ENCODE results near the gene SPP1.

The SPP1 gene

GRCh38 chr4:88005946-88006345, 30.4 kb downstream of the SPP1 start:
- DNase-seq (ENCODE audit: low spot score), result no peak
- in situ Hi-C loops (cut with MboI; ENCODE audit: low sequenced_read_pairs, unreplicated experiment), result no loop called here

DNA sequence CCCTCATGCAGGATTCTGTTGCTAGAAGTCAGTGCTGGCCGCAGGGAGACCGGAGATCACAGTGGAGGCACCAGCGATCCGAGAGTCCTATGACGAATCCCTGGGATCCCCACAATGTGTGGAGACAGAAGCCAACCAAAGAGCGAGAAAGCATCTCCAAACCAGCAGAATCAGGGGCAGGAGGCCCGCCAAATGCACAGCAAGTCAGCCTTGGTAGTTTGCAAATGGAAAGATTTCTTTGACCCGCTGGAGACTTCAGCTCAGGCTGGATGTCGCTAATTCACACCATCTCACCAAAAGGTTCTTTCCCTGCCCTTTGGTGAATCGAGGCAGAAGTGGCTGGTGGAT, 31.4 kb downstream of the SPP1 start:
- TF ChIP-seq, protein P1, sequence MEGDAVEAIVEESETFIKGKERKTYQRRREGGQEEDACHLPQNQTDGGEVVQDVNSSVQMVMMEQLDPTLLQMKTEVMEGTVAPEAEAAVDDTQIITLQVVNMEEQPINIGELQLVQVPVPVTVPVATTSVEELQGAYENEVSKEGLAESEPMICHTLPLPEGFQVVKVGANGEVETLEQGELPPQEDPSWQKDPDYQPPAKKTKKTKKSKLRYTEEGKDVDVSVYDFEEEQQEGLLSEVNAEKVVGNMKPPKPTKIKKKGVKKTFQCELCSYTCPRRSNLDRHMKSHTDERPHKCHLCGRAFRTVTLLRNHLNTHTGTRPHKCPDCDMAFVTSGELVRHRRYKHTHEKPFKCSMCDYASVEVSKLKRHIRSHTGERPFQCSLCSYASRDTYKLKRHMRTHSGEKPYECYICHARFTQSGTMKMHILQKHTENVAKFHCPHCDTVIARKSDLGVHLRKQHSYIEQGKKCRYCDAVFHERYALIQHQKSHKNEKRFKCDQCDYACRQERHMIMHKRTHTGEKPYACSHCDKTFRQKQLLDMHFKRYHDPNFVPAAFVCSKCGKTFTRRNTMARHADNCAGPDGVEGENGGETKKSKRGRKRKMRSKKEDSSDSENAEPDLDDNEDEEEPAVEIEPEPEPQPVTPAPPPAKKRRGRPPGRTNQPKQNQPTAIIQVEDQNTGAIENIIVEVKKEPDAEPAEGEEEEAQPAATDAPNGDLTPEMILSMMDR (IDR thresholded peaks at IDR 0.05; ENCODE audit: borderline replicate concordance, control extremely low read depth, extremely low read depth, insufficient read depth, missing control alignments), result no peak
- DNase-seq (ENCODE audit: low spot score), result peak; percentile 21
- in situ Hi-C loops (cut with MboI; ENCODE audit: low sequenced_read_pairs, unreplicated experiment), result no loop called here

More at GRCh38 chr4:88005946-88006345, 30.4 kb downstream of the SPP1 start:
- TF ChIP-seq, protein P1 (IDR thresholded peaks at IDR 0.05; ENCODE audit: borderline replicate concordance, control extremely low read depth, extremely low read depth, insufficient read depth, missing control alignments), result no peak

DNA sequence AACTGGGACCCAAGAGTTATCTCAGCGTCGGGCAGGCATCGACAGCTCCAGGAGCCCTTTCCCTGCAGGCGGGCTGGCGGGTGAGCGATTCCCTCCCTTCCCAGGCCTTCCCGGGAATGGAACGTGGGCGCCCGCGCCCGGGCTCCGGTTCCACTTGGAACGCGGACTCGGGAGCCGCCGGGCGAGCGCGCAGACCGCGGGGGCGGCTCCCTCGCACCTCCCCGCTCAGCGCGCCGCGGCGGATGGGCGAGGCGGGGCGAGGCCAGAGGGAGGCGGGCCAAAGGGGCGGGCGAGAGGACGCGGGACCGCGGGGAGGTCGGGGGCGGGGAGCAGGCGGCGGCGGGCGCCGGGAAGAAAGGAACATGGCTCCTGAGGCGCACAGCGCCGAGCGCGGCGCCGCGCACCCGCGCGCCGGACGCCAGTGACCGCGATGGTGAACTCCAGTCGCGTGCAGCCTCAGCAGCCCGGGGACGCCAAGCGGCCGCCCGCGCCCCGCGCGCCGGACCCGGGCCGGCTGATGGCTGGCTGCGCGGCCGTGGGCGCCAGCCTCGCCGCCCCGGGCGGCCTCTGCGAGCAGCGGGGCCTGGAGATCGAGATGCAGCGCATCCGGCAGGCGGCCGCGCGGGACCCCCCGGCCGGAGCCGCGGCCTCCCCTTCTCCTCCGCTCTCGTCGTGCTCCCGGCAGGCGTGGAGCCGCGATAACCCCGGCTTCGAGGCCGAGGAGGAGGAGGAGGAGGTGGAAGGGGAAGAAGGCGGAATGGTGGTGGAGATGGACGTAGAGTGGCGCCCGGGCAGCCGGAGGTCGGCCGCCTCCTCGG, 32.0 kb downstream of the SPP1 start, which contains the start of gene PKD2:
Gene PKD2, plus strand, starts transcription at position 332 of the 818 bp plus-strand sequence. Its CDS starts 99 bp downstream, at position 431.
- TF ChIP-seq, protein P1 (IDR thresholded peaks at IDR 0.05; ENCODE audit: borderline replicate concordance, control extremely low read depth, extremely low read depth, insufficient read depth, missing control alignments), result no peak
- in situ Hi-C loops (cut with MboI; ENCODE audit: low sequenced_read_pairs, unreplicated experiment), result no loop called here
- peak; percentile 94 for DNase-seq (ENCODE audit: low spot score)

GRCh38 chr4:88008122-88008742, 32.7 kb downstream of the SPP1 start:
- in situ Hi-C loops (cut with MboI; ENCODE audit: low sequenced_read_pairs, unreplicated experiment), result no loop called here
- TF ChIP-seq, protein P1 (IDR thresholded peaks at IDR 0.05; ENCODE audit: borderline replicate concordance, control extremely low read depth, extremely low read depth, insufficient read depth, missing control alignments), result no peak
- DNase-seq (ENCODE audit: low spot score), result peak; percentile 67

DNA sequence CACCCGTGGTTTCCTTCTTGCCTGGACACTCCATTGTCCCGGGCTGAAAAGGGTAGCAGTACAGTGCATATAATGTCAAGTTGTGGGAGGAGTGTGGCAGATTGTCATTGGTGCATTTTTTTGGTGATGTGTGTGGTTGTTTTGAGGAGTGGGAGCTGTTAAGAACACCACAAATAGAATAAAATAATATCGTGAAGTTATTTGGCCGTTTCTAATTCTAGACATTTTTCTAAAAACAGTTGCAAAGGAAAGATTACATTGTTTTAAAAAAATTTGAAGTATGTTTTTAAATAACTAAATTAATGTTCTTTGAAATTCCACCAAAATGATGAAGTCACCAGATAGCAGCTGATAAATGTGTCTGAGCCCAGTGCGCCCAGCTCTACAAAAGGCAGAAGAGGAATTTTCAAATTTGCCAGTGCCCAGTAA, 33.2 kb downstream of the SPP1 start:
- in situ Hi-C loops (cut with MboI; ENCODE audit: low sequenced_read_pairs, unreplicated experiment), result no loop called here
- peak; percentile 29 for DNase-seq (ENCODE audit: low spot score)
- TF ChIP-seq, protein P1 (IDR thresholded peaks at IDR 0.05; ENCODE audit: borderline replicate concordance, control extremely low read depth, extremely low read depth, insufficient read depth, missing control alignments), result no peak

DNA sequence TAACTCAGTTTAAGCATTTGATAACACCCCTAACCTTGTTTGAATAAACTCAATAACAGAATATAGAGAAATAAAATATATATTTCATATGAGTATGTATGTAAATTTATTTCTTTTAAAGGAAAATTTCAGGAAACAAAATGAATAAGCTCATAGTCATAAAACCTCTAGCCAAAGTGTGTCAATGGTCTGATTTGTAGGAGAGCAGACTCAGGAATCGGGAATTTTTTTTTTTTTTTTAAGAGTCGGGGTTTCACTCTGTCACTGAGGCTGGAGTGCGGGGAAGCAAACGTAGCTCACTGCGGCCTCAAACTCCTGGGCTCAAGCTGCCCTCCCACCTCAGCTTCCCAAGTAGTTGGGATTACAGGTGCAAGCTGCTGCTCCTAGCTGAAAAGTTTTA, 34.4 kb downstream of the SPP1 start:
- in situ Hi-C loops (cut with MboI; ENCODE audit: low sequenced_read_pairs, unreplicated experiment), result no loop called here
- TF ChIP-seq, protein P1 (IDR thresholded peaks at IDR 0.05; ENCODE audit: borderline replicate concordance, control extremely low read depth, extremely low read depth, insufficient read depth, missing control alignments), result no peak
- no peak for DNase-seq (ENCODE audit: low spot score)

All from GM13976 (cell line).